ENCODE results near the gene FRZB. TPM values are rescaled to one million over a fixed set of nuclear protein-coding genes. Genes with fewer than 3 reads are reported as not detected.

Gene FRZB, protein sequence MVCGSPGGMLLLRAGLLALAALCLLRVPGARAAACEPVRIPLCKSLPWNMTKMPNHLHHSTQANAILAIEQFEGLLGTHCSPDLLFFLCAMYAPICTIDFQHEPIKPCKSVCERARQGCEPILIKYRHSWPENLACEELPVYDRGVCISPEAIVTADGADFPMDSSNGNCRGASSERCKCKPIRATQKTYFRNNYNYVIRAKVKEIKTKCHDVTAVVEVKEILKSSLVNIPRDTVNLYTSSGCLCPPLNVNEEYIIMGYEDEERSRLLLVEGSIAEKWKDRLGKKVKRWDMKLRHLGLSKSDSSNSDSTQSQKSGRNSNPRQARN
- 10.8 TPM for polyA plus RNA-seq (2013, experiment 1 of 2)
- 13.6 TPM for polyA plus RNA-seq (2013, experiment 2 of 2)

DNA sequence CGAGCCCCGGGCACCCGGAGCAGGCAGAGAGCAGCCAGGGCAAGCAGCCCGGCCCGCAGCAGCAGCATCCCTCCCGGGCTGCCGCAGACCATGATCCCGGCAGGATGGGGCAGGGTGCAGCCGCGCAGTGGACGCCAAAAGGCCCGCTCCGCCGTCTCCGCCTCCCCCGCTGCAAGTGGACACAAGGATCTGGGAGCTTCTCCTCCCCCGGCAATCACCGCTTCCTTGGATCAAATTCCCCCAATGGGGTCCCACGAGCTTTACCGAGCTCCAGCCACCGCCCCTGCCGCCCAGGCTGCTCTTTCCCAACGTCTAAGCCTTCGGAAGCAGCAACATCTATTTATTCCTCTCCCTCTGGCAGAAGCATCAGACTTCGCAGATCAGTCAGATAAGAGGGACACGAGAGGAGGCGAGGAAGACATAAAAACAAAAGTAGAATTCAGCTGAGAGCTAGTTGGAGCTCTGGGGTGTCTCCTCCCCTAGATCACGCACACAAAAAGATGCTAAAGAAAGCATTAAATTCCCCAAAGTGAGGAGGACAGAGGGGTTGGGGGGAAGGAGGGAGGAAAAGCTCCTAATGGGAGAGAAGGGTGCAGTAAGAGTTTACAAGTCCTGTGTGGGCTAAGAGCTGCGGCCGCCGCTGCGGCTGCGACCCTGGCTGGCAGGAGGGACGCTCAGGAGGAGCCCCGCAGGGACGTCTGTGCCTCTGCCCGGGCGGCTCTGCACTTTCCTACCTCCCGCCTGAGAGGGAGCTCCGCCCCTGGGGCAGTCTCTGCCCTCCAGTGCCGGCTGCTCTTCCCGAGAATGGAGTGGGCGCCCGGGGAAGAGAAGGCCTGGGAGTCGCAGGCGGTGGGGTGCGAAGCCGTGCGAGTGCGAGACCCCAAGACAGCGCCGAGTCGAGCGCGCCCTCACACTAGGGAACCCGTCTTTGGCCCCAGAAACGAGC lies at the start of gene FRZB:
FRZB (minus strand) TSS at position 177 of the 946 bp plus-strand sequence; CDS start at position 92, 85 bp downstream.
- peaks cover 39% of the 10 kb centered on the region for H3K27me3 ChIP-seq (ENCODE audit: insufficient read depth, low read length)
- H3K9me3 ChIP-seq (ENCODE audit: insufficient read depth, low read depth, low read length) = no peaks in the 10 kb centered on the region
- WGBS = 1% methylated on average over 57 of the region's 57 CpGs
- peak within 1 kb of the TSS; percentile 80 for H3K4me3 ChIP-seq (ENCODE audit: low read length)
- no peaks in the 10 kb centered on the region for H3K36me3 ChIP-seq (ENCODE audit: insufficient read depth, low read length)
- no peak within 1 kb of the TSS for H3K27ac ChIP-seq (ENCODE audit: low read depth, low read length)
- peaks cover 20% of the 10 kb centered on the region for H3K4me1 ChIP-seq (ENCODE audit: insufficient read depth, low read length)
- H3K9ac ChIP-seq (ENCODE audit: low read depth, low read length) = peak within 1 kb of the TSS; percentile 32

DNA sequence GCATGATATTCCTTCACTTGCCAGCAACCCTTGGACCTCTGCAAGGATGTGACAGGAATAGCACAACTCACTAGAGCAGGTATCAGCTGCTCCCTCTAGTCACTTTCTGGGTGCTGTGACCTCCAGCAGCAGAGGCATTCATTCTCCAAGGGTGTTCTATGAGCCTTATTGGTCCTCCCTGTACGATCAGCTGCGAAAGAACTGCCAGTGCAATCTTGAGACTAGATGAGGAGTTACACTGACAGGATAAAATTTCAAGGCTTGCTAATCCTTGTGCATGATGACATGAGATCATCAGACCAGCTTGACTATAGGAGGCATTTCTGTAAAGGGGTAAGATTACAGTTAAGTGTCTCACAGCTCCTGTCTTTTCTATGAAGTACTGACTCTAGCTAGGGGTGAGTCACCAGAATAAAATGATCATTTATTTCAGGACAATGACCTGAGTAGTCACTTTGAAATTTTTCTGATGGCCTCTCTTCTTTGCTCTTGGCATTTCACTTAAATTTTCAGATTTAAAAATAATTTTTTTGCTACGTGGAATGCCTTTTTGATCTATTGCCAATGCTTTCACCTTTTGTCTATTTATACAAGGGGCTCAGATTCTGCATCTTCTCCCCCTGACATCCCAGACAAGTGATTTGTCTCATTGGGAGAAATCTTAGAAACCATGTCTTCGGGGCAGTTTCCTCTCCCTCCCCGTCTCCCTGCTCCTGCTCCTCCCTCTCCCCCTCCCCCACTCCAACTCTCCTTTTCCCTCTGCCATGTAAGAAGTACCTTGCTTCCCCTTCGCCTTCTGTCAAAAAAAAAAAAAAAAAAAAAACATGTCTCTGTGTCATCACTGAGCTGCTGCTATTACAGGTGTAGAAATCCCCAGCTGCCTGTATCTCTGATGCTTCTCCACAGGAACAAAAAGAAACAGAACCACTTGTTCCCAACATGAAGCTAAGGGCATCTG lies 49.2 kb upstream of the FRZB start:
- Histone ChIP-seq H3K4me1 (ENCODE audit: insufficient read depth, low read length) (peaks cover 12% of the 10 kb centered on the region; the same call in 1 of the 2 replicates), H3K27ac (ENCODE audit: low read depth, low read length) (no peak overlapping the region), H3K36me3 (ENCODE audit: insufficient read depth, low read length) (peaks cover 52% of the 10 kb centered on the region), H3K4me3 (ENCODE audit: low read length) (no peak overlapping the region), H3K9me3 (ENCODE audit: insufficient read depth, low read depth, low read length) (no peaks in the 10 kb centered on the region), H3K27me3 (ENCODE audit: insufficient read depth, low read length) (no peaks in the 10 kb centered on the region), H3K9ac (ENCODE audit: low read depth, low read length) (no peak overlapping the region)
- 84% methylated on average over 6 of the region's 6 CpGs for WGBS

DNA sequence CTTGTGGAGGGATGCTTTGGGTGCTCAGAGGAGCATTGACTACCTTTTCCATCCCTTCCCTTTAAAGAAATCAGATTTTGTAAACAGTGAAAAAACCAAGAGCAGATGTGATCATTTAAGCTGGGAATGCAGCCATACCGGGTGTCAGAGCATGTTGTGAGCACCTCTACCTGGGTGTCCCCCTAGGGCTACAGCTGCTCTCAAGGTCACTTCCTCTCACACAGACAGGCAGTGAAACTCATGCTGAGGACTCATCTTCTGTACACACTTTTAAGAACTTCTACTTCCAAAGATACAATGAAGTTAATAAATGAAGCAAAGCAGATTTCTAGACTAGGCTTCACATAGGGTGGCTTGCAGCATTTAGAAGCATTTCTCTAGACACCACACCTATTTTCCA lies 48.4 kb upstream of the FRZB start:
- Histone ChIP-seq H3K27ac (ENCODE audit: low read depth, low read length) (no peak overlapping the region), H3K9ac (ENCODE audit: low read depth, low read length) (no peak overlapping the region), H3K4me1 (ENCODE audit: insufficient read depth, low read length) (peaks cover 12% of the 10 kb centered on the region; the same call in 1 of the 2 replicates), H3K4me3 (ENCODE audit: low read length) (no peak overlapping the region), H3K9me3 (ENCODE audit: insufficient read depth, low read depth, low read length) (no peaks in the 10 kb centered on the region), H3K36me3 (ENCODE audit: insufficient read depth, low read length) (peaks cover 54% of the 10 kb centered on the region), H3K27me3 (ENCODE audit: insufficient read depth, low read length) (no peaks in the 10 kb centered on the region)
- 96% methylated on average over 1 of the region's 1 CpG for WGBS

DNA sequence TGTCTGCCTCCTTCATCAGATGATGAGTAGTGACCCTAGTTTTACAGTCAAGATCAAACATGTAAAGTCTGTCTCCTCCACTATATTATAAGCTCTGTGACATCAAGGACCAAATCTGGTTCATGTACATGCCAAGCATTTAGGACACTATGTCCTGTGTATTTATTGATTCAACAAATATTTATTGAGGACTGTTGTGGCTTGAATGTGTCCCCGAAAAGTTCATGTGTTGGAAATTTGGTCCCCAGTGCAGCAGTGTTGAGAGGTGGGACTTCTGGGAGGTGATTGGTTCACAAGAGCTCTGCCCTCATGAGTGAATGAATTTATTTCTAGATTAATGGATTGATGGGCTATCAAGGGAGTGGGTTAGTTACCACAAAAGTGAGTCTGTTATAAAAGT lies 46.6 kb upstream of the FRZB start:
- WGBS = 90% methylated on average over 1 of the region's 1 CpG
- H3K4me3 ChIP-seq (ENCODE audit: low read length) = no peak overlapping the region

DNA sequence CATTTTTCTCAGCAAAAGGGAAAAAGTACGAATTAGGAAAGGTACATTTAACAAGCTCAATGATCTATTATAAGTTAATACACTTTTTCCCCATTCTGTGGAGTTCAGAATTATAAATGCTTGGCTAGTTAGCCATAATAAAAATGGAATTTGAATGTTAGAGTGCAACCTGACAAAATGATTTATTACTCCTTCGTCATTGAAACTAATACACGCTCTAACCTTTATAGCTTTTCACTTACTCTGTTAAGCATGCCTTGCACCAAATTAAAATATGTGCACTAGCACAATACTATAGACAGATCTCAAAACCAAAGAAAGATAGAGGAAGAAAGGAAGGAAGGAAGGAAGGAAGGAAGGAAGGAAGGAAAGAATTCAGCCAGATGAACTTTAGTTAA lies 46.1 kb upstream of the FRZB start:
- H3K27me3 ChIP-seq (ENCODE audit: insufficient read depth, low read length) = no peaks in the 10 kb centered on the region
- H3K4me1 ChIP-seq (ENCODE audit: insufficient read depth, low read length) = peaks cover 15% of the 10 kb centered on the region; the same call in 1 of the 2 replicates
- no peak overlapping the region for H3K27ac ChIP-seq (ENCODE audit: low read depth, low read length)
- WGBS = 100% methylated on average over 2 of the region's 3 CpGs
- H3K36me3 ChIP-seq (ENCODE audit: insufficient read depth, low read length) = peaks cover 55% of the 10 kb centered on the region
- no peak overlapping the region for H3K4me3 ChIP-seq (ENCODE audit: low read length)
- H3K9ac ChIP-seq (ENCODE audit: low read depth, low read length) = no peak overlapping the region
- H3K9me3 ChIP-seq (ENCODE audit: insufficient read depth, low read depth, low read length) = no peaks in the 10 kb centered on the region

More for the DNA sequence above, 46.6 kb upstream of the FRZB start:
- H3K36me3 ChIP-seq (ENCODE audit: insufficient read depth, low read length) = peaks cover 56% of the 10 kb centered on the region
- no peaks in the 10 kb centered on the region for H3K9me3 ChIP-seq (ENCODE audit: insufficient read depth, low read depth, low read length)
- H3K4me1 ChIP-seq (ENCODE audit: insufficient read depth, low read length) = peaks cover 12% of the 10 kb centered on the region; the same call in 1 of the 2 replicates
- H3K9ac ChIP-seq (ENCODE audit: low read depth, low read length) = no peak overlapping the region
- no peak overlapping the region for H3K27ac ChIP-seq (ENCODE audit: low read depth, low read length)
- H3K27me3 ChIP-seq (ENCODE audit: insufficient read depth, low read length) = no peaks in the 10 kb centered on the region

DNA sequence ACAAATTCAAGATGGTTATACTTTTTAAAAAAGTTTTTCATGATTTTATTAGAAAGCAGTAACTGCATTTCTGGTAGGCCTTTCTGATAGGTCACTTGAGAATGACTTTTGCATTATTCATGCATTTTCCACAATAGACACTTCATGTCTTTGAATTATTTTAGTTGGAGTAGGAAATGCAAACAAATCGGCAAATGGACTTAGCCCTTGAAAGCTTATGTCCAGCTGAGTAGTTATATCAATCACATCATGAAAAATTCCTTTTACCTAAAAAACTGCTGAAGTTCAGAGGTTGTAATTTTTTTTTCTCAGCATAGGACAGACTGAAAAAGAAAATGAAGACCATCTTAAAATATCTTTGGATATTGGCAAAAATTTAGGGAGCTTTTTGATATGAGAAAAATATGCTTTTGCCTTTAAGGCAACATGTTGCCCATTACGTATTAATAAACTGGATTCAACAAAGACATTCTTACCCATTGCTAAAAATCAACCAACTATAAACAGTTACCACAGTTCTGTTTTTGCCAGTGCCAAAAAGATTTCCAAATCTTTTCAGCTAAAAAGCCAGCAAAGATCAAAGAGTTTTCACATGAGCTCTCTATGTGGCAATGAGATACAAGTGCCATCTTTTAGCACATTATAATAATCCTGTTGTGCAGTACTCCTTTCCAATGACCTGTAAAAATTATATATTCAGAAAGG lies 45.5 kb upstream of the FRZB start:
- H3K9ac ChIP-seq (ENCODE audit: low read depth, low read length) = no peak overlapping the region
- H3K27me3 ChIP-seq (ENCODE audit: insufficient read depth, low read length) = no peaks in the 10 kb centered on the region
- WGBS = 99% methylated on average over 2 of the region's 2 CpGs
- H3K4me3 ChIP-seq (ENCODE audit: low read length) = no peak overlapping the region
- no peaks in the 10 kb centered on the region for H3K9me3 ChIP-seq (ENCODE audit: insufficient read depth, low read depth, low read length)
- peaks cover 19% of the 10 kb centered on the region; the same call in 1 of the 2 replicates for H3K4me1 ChIP-seq (ENCODE audit: insufficient read depth, low read length)
- peaks cover 51% of the 10 kb centered on the region for H3K36me3 ChIP-seq (ENCODE audit: insufficient read depth, low read length)
- H3K27ac ChIP-seq (ENCODE audit: low read depth, low read length) = no peak overlapping the region

DNA sequence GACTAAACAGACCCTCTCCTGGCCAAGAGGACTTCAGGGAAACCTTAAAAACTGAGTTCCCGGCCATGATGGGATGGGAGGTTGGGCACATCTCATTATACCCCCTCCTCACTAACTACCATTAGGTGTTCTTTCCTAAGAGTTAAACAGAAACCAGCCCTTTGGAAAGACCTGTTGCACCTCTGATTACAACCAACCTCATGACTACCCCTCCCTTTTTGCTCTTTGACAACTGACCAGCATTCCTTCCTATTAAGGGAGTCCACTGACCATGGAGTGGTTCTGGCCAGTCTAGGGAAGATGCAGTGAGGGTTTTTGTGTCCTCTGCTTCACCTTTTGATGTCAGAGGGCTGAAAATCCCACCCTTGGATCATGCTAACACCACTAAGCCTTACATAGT lies 44.5 kb upstream of the FRZB start:
- Histone ChIP-seq H3K27me3 (ENCODE audit: insufficient read depth, low read length) (no peaks in the 10 kb centered on the region), H3K27ac (ENCODE audit: low read depth, low read length) (no peak overlapping the region), H3K9ac (ENCODE audit: low read depth, low read length) (no peak overlapping the region), H3K4me1 (ENCODE audit: insufficient read depth, low read length) (peaks cover 21% of the 10 kb centered on the region), H3K36me3 (ENCODE audit: insufficient read depth, low read length) (peaks cover 42% of the 10 kb centered on the region), H3K4me3 (ENCODE audit: low read length) (no peak overlapping the region), H3K9me3 (ENCODE audit: insufficient read depth, low read depth, low read length) (no peaks in the 10 kb centered on the region)
- 100% methylated on average over 1 of the region's 1 CpG for WGBS

DNA sequence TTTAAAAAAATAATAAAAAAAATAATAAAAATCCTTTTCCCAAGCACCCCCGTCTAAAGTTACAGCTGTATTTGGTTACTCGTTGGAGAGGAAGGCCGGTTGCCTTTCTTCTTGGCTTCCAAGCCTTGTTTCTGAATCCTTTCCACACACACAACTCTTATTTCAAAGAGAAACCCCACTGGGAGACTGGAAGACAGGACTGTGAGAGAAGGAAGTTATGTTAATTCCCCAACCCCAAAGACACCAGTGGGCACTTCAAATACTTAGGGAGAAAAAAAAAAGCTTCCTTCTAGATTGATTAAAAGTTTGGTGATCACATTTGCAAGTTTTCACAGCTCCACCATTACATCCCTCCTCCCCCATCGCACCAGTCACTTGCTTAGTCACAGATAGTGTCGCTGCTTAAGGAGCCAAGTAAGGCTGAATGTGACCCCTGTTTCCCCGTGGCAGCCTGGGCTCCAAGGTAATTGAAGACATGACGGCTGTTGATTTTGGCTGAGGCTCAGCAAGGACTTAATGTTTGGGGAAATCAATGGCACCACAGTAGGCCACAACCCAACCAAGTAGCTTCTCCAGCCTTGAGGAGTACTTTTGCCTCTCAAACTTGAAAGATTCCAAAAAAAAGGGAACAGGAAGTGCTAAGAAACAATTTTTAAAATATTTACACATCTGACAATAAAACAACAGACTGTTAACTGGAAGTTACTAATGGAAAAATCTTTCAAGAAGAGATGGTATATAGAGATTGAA lies 40.8 kb upstream of the FRZB start:
- no peaks in the 10 kb centered on the region for H3K9me3 ChIP-seq (ENCODE audit: insufficient read depth, low read depth, low read length)
- peaks cover 14% of the 10 kb centered on the region for H3K4me1 ChIP-seq (ENCODE audit: insufficient read depth, low read length)
- H3K27me3 ChIP-seq (ENCODE audit: insufficient read depth, low read length) = no peaks in the 10 kb centered on the region
- 16% methylated on average over 7 of the region's 7 CpGs for WGBS
- peak overlapping the region; percentile 43; the same call in 1 of the 2 replicates for H3K27ac ChIP-seq (ENCODE audit: low read depth, low read length)
- no peak overlapping the region for H3K9ac ChIP-seq (ENCODE audit: low read depth, low read length)
- H3K4me3 ChIP-seq (ENCODE audit: low read length) = no peak overlapping the region
- peaks cover 19% of the 10 kb centered on the region for H3K36me3 ChIP-seq (ENCODE audit: insufficient read depth, low read length)

DNA sequence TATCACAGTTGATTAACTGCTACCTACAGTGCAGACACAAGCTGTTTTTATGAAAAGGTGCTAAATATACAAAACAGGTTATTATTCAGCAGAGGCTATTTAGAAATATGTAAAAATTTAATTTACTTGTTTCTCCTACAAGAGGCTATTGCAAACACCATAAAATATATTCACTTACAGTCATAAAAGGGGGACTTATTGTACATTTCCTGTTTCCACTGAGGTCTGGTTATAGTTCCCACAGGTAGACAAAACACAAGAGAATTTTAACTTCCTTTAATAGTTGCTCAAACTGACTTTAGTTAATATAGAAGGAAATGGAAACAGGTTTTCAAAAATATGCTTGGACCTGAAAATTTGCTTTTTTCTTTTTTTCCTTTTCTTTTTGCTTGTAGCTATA lies 40.0 kb upstream of the FRZB start:
- H3K4me3 ChIP-seq (ENCODE audit: low read length) = no peak overlapping the region
- peaks cover 13% of the 10 kb centered on the region; the same call in 1 of the 2 replicates for H3K36me3 ChIP-seq (ENCODE audit: insufficient read depth, low read length)
- peak overlapping the region; percentile 57; the same call in 1 of the 2 replicates for H3K27ac ChIP-seq (ENCODE audit: low read depth, low read length)
- no peaks in the 10 kb centered on the region for H3K27me3 ChIP-seq (ENCODE audit: insufficient read depth, low read length)
- H3K9me3 ChIP-seq (ENCODE audit: insufficient read depth, low read depth, low read length) = no peaks in the 10 kb centered on the region
- no peak overlapping the region for H3K9ac ChIP-seq (ENCODE audit: low read depth, low read length)
- H3K4me1 ChIP-seq (ENCODE audit: insufficient read depth, low read length) = peaks cover 14% of the 10 kb centered on the region

Data from HUES64 (cell line).